Left ventricle myocardium inferior (tissue), 1 donor: ENCODE data around the gene IFNLR1. TPM values are rescaled to one million over a fixed set of nuclear protein-coding genes. Genes with fewer than 3 reads are reported as not detected.

Experiments
- DNase-seq: peaks from one replicate; pipeline ENCODE4 v3.0.0-alpha.2; 2020
- H3K27ac ChIP-seq: fragments of 200-600 bp; replicated peaks from 2 replicates; pipeline ENCODE4 v1.8.0; 2021
- H3K27me3 ChIP-seq: fragments of 200-600 bp; 2 replicates; pipeline ENCODE4 v1.8.0; 2021; ENCODE audit warnings: low read depth
- H3K36me3 ChIP-seq: fragments of 200-600 bp; 2 replicates; pipeline ENCODE4 v1.8.0; 2021
- H3K4me1 ChIP-seq: fragments of 200-600 bp; 2 replicates; pipeline ENCODE4 v1.8.0; 2021
- H3K4me3 ChIP-seq: fragments of 200-600 bp; 2 replicates; pipeline ENCODE4 v1.8.0; 2021; ENCODE audit warnings: mild to moderate bottlenecking, moderate library complexity
- H3K9me3 ChIP-seq: fragments of 200-600 bp; replicated peaks from 2 replicates; pipeline ENCODE4 v1.8.0; 2021
- CTCF ChIP-seq: fragments of 200-600 bp; IDR thresholded peaks from 2 replicates; pipeline ENCODE4 v1.8.0; 2021; ENCODE audit warnings: antibody characterized with exemption, mild to moderate bottlenecking, borderline replicate concordance
- intact Hi-C: fragments of 100-400 bp; cut with micrococcal nuclease; formaldehyde crosslinking; loops from one replicate; pipeline ENCODE4 v1.11.0; 2022
- total RNA-seq: library from RNA; stranded (reverse); fragmentation: NEBNext Ultra II Directional; extraction: Animal tissue kit (Norgen Biotek cat#: 25700); gene quantifications from one replicate; pipeline ENCODE4 v1.2.1, GENCODE V29; 2021
- donor health status: DM: no; HTN: yes; CAD: no; lungs with severe emphysema.

IFNLR1 gene
- total RNA-seq, 1 donor from 2014 or later: 2.0 TPM

- Histone ChIP-seq H3K36me3 (no peaks in the 10 kb centered on the region), H3K27ac (no peak overlapping the region), H3K27me3 (peaks cover 24% of the 10 kb centered on the region), H3K4me1 (no peaks in the 10 kb centered on the region), H3K4me3 (no peak overlapping the region), H3K9me3 (no peaks in the 10 kb centered on the region)
- no peak for DNase-seq
- TF ChIP-seq CTCF: no peak
- intact Hi-C loops: no loop called here
These were observed 39.7 kb upstream of the IFNLR1 start for GRCh38 chr1:24226749-24227148.

GRCh38 chr1:24224761-24225160, 37.7 kb upstream of the IFNLR1 start:
- intact Hi-C loops: no loop called here
- Histone ChIP-seq H3K36me3 (no peaks in the 10 kb centered on the region), H3K27ac (no peak overlapping the region), H3K4me1 (no peaks in the 10 kb centered on the region), H3K9me3 (no peaks in the 10 kb centered on the region), H3K27me3 (peaks cover 44% of the 10 kb centered on the region), H3K4me3 (no peak overlapping the region)
- no peak for TF ChIP-seq CTCF
- no peak for DNase-seq

DNA sequence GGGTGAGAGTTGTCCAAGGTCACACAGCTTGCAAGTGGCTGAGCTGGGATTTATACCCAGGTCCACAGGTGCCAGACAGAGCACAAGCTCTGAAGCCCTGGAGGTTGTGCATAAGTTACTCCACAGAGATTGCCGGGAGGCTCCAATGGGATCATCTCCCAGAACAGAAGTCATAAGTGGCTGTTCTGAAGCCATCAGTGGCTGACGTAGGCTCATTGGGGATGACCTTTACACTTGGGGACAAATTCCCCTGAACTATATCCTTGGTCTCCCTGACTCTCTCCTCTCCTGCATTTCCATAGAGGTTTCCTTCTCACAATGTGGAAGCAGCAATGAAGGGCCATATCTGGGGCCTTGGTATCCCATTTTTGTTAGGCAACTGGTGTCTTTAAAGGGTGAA, 37.0 kb upstream of the IFNLR1 start:
- H3K36me3 ChIP-seq: no peaks in the 10 kb centered on the region
- no peak for TF ChIP-seq CTCF

DNA sequence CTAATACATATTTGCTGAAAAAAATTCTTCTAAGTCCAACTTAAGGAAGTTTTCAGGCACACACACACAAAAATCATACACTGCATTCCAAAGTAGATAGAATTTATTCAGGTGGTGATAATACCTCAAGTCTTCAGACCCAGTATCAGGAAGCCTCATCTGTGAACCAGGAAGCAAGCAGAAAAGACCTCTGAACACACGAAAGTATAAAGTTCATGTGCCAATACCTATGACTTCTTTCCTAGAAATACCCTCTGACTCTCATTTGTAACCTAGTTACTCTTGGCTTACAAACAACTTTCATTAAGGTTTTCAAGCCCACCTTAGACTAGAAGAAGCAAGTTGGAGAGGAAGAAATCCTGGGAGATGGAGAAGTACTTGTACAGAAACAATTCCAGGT, 35.7 kb upstream of the IFNLR1 start:
- peaks cover 61% of the 10 kb centered on the region for H3K27me3 ChIP-seq
- H3K4me3 ChIP-seq: no peak overlapping the region
- no peak for DNase-seq
- H3K36me3 ChIP-seq: no peaks in the 10 kb centered on the region
- H3K4me1 ChIP-seq: no peaks in the 10 kb centered on the region
- H3K9me3 ChIP-seq: no peaks in the 10 kb centered on the region
- H3K27ac ChIP-seq: no peak overlapping the region
- intact Hi-C loops: no loop called here
- no peak for TF ChIP-seq CTCF

More for the DNA sequence above, 37.0 kb upstream of the IFNLR1 start:
- intact Hi-C loops: no loop called here
- H3K4me3 ChIP-seq: no peak overlapping the region
- H3K27ac ChIP-seq: no peak overlapping the region
- H3K27me3 ChIP-seq: peaks cover 50% of the 10 kb centered on the region
- no peak for DNase-seq
- no peaks in the 10 kb centered on the region for H3K9me3 ChIP-seq
- no peaks in the 10 kb centered on the region for H3K4me1 ChIP-seq

- no peak for DNase-seq
- intact Hi-C loops: no loop called here
- Histone ChIP-seq H3K27me3 (peaks cover 68% of the 10 kb centered on the region), H3K4me3 (no peak overlapping the region), H3K9me3 (no peaks in the 10 kb centered on the region), H3K4me1 (no peaks in the 10 kb centered on the region), H3K36me3 (no peaks in the 10 kb centered on the region), H3K27ac (no peak overlapping the region)
- TF ChIP-seq CTCF: no peak
These were observed 35.0 kb upstream of the IFNLR1 start for GRCh38 chr1:24222008-24222605.
